HG02588 (cell line): ENCODE measurements around the gene DLG2.

Source experiments
- ATAC-seq: cut with Tn5 transposase; IDR thresholded peaks from one replicate; pipeline ENCODE4 v1.9.1; 2021; ENCODE audit warnings: mild to moderate bottlenecking, moderate library complexity; ENCODE audit not compliant: unreplicated experiment

Gene DLG2

GRCh38 chr11:84430661-84431060 lies 1196.5 kb downstream of the DLG2 start:
- no peak for ATAC-seq

GRCh38 chr11:84425673-84426072 lies 1201.5 kb downstream of the DLG2 start:
- ATAC-seq = no peak

- ATAC-seq = no peak
Measured at GRCh38 chr11:84420271-84420670, 1206.9 kb downstream of the DLG2 start.

- ATAC-seq = no peak
Measured at GRCh38 chr11:84419616-84420015, 1207.5 kb downstream of the DLG2 start.

GRCh38 chr11:84414920-84415319 lies 1212.2 kb downstream of the DLG2 start:
- ATAC-seq = no peak

- no peak for ATAC-seq
Measured at GRCh38 chr11:84413549-84413948, 1213.6 kb downstream of the DLG2 start.

- ATAC-seq = no peak
Measured at GRCh38 chr11:84412862-84413261, 1214.3 kb downstream of the DLG2 start.

GRCh38 chr11:84408946-84409411 lies 1218.2 kb downstream of the DLG2 start:
- no peak for ATAC-seq

GRCh38 chr11:84407091-84407490 lies 1220.1 kb downstream of the DLG2 start:
- no peak for ATAC-seq

GRCh38 chr11:84398017-84398626 lies 1229.0 kb downstream of the DLG2 start:
- ATAC-seq = no peak

GRCh38 chr11:84396521-84396920 lies 1230.6 kb downstream of the DLG2 start:
- no peak for ATAC-seq

- no peak for ATAC-seq
Measured at GRCh38 chr11:84390441-84391078, 1236.6 kb downstream of the DLG2 start.

- ATAC-seq = no peak
Measured at GRCh38 chr11:84389696-84390095, 1237.4 kb downstream of the DLG2 start.

- ATAC-seq = peak; percentile 72
Measured at GRCh38 chr11:84384731-84385130, 1242.4 kb downstream of the DLG2 start.

GRCh38 chr11:84383576-84383975 lies 1243.6 kb downstream of the DLG2 start:
- no peak for ATAC-seq

GRCh38 chr11:84381666-84382065 lies 1245.5 kb downstream of the DLG2 start:
- ATAC-seq = no peak

GRCh38 chr11:84372381-84372950 lies 1254.7 kb downstream of the DLG2 start:
- no peak for ATAC-seq

- ATAC-seq = no peak
Measured at GRCh38 chr11:84358034-84358433, 1269.1 kb downstream of the DLG2 start.

GRCh38 chr11:84355911-84356310 lies 1271.2 kb downstream of the DLG2 start:
- no peak for ATAC-seq

- no peak for ATAC-seq
Measured at GRCh38 chr11:84345597-84345996, 1281.5 kb downstream of the DLG2 start.

GRCh38 chr11:84345027-84345426 lies 1282.1 kb downstream of the DLG2 start:
- ATAC-seq = no peak

- no peak for ATAC-seq
Measured at GRCh38 chr11:84339796-84340195, 1287.3 kb downstream of the DLG2 start.
